ENCODE results near the gene SLC52A1. TPM values are rescaled to one million over a fixed set of nuclear protein-coding genes. Genes with fewer than 3 reads are reported as not detected.

The SLC52A1 gene
- total and polyA plus RNA-seq, 8 donors: 0.13 to 0.73 (median 0.28) TPM

GRCh38 chr17:4987767-4988567 is 47.3 kb downstream of the SLC52A1 start:
- TF ChIP-seq CTCF (IDR thresholded peaks at IDR 0.05): no peak
- H3K9me3 ChIP-seq: no peaks in the 10 kb centered on the region
- peaks cover 0 to 17% of the 10 kb centered on the region in 2 donors for H3K36me3 ChIP-seq
- H3K27ac ChIP-seq: peak overlapping the region; percentile 94
- DNase-seq: no peak
- H3K4me1 ChIP-seq: peaks cover 17 to 34% of the 10 kb centered on the region in 2 donors
- peak overlapping the region; percentile 94 to 98 for H3K4me3 ChIP-seq
- peak; percentile 4 for ATAC-seq
- H3K27me3 ChIP-seq: no peaks in the 10 kb centered on the region
- intact Hi-C loops (cut with DNase I): loop anchor here in 1 of 2 donors (10.0 kb wide), 1 partner anchor 77 kb away; no protein-coding TSS in a partner anchor

GRCh38 chr17:4986951-4987766 is 48.1 kb downstream of the SLC52A1 start, which contains the start of gene CAMTA2:
Gene CAMTA2 (minus strand): TSS chr17:4987675. CDS start chr17:4986222, 1,453 bp downstream.
- Histone ChIP-seq H3K4me3 (peak within 1 kb of the TSS; percentile 94 to 98), H3K4me1 (peaks cover 17 to 42% of the 10 kb centered on the region in 2 donors), H3K36me3 (peaks cover 0 to 26% of the 10 kb centered on the region in 2 donors), H3K27ac (peak within 1 kb of the TSS; percentile 94), H3K9me3 (no peaks in the 10 kb centered on the region), H3K27me3 (no peaks in the 10 kb centered on the region)
- peak; percentile 82 to 99 (median 88) for DNase-seq
- intact Hi-C loops (cut with DNase I): loop anchor here in 1 of 2 donors (10.0 kb wide), 1 partner anchor 78 kb away; no protein-coding TSS in a partner anchor
- peak; percentile 94 for ATAC-seq
- TF ChIP-seq CTCF (IDR thresholded peaks at IDR 0.05): peak; percentile 69 to 72

- intact Hi-C loops (cut with DNase I): loop anchor here in 1 of 2 donors (10.0 kb wide), 1 partner anchor 78 kb away; no protein-coding TSS in a partner anchor
Measured at GRCh38 chr17:4986403-4986802, 48.8 kb downstream of the SLC52A1 start.

More at GRCh38 chr17:4986403-4986802, 48.8 kb downstream of the SLC52A1 start:
- Histone ChIP-seq H3K4me3 (peak overlapping the region; percentile 94 to 98), H3K9me3 (no peaks in the 10 kb centered on the region), H3K36me3 (peaks cover 0 to 33% of the 10 kb centered on the region in 2 donors), H3K27me3 (no peaks in the 10 kb centered on the region), H3K4me1 (peaks cover 17 to 49% of the 10 kb centered on the region in 2 donors), H3K27ac (peak overlapping the region; percentile 94)
- ATAC-seq (peak; percentile 5), DNase-seq (no peak)
- no peak for TF ChIP-seq CTCF (IDR thresholded peaks at IDR 0.05)

Other genes starting within 250 kb of the SLC52A1 start
- 1 to 10 TPM; 2.1 to 6.0 TPM for gene VMO1, start 249.1 kb downstream of the SLC52A1 start, total RNA-seq
- 1 to 10 TPM in 1 of 6 donors, under 1 TPM in 5; 0.22 to 1.0 (median 0.34) TPM for gene VMO1, start 249.1 kb downstream of the SLC52A1 start, polyA plus RNA-seq (ENCODE audit: insufficient read length in 6 of 6)
- not detected for gene GLTPD2, start 246.5 kb downstream of the SLC52A1 start, total RNA-seq
- 1 to 10 TPM in 3 of 6 donors, under 1 TPM in 3; 0.59 to 1.5 (median 0.99) TPM for gene GLTPD2, start 246.5 kb downstream of the SLC52A1 start, polyA plus RNA-seq (ENCODE audit: insufficient read length in 6 of 6)
- 100 to 1,000 TPM; 102 to 129 TPM for gene PSMB6, start 239.3 kb downstream of the SLC52A1 start, total RNA-seq
- 100 to 1,000 TPM in 3 of 6 donors, 10 to 100 TPM in 3; 91.9 to 113 (median 99.6) TPM for gene PSMB6, start 239.3 kb downstream of the SLC52A1 start, polyA plus RNA-seq (ENCODE audit: insufficient read length in 6 of 6)
- 10 to 100 TPM; 30.0 to 34.7 TPM for gene PLD2, start 228.3 kb downstream of the SLC52A1 start, total RNA-seq
- gene PLD2, start 228.3 kb downstream of the SLC52A1 start, polyA plus RNA-seq (ENCODE audit: insufficient read length in 6 of 6): 10 to 100 TPM; 57.5 to 70.0 (median 61.8) TPM
- gene MINK1, start 202.1 kb downstream of the SLC52A1 start, total RNA-seq: 10 to 100 TPM; 84.1 to 85.4 TPM
- gene MINK1, start 202.1 kb downstream of the SLC52A1 start, polyA plus RNA-seq (ENCODE audit: insufficient read length in 6 of 6): 10 to 100 TPM; 53.5 to 77.7 (median 64.0) TPM
- gene C17orf107, start 135.9 kb downstream of the SLC52A1 start, total RNA-seq: 1 to 10 TPM; 2.0 to 5.3 TPM
- gene C17orf107, start 135.9 kb downstream of the SLC52A1 start, polyA plus RNA-seq (ENCODE audit: insufficient read length in 6 of 6): 1 to 10 TPM in 2 of 6 donors, under 1 TPM in 4; 0.63 to 1.5 (median 0.82) TPM
- 1 to 10 TPM; 2.9 to 4.9 TPM for gene CHRNE, start 132.3 kb downstream of the SLC52A1 start, total RNA-seq
- 1 to 10 TPM in 1 of 6 donors, under 1 TPM in 5; 0.56 to 1.5 (median 0.83) TPM for gene CHRNE, start 132.3 kb downstream of the SLC52A1 start, polyA plus RNA-seq (ENCODE audit: insufficient read length in 6 of 6)
- under 1 TPM; 0.31 to 0.96 TPM for gene GP1BA, start 103.1 kb downstream of the SLC52A1 start, total RNA-seq
- 1 to 10 TPM; 2.8 to 3.7 (median 3.5) TPM for gene GP1BA, start 103.1 kb downstream of the SLC52A1 start, polyA plus RNA-seq (ENCODE audit: insufficient read length in 6 of 6)
- gene SLC25A11, start 95.4 kb downstream of the SLC52A1 start, total RNA-seq: 10 to 100 TPM; 58.6 to 70.5 TPM
- 10 to 100 TPM; 38.4 to 56.2 (median 46.9) TPM for gene SLC25A11, start 95.4 kb downstream of the SLC52A1 start, polyA plus RNA-seq (ENCODE audit: insufficient read length in 6 of 6)
- gene RNF167, start 95.2 kb downstream of the SLC52A1 start, total RNA-seq: 100 to 1,000 TPM; 102 to 108 TPM
- gene RNF167, start 95.2 kb downstream of the SLC52A1 start, polyA plus RNA-seq (ENCODE audit: insufficient read length in 6 of 6): 100 to 1,000 TPM; 101 to 126 (median 119) TPM
- gene PFN1, start 86.9 kb downstream of the SLC52A1 start, total RNA-seq: 100 to 1,000 TPM; 619 to 987 TPM
- gene PFN1, start 86.9 kb downstream of the SLC52A1 start, polyA plus RNA-seq (ENCODE audit: insufficient read length in 6 of 6): 100 to 1,000 TPM; 337 to 506 (median 415) TPM
- 10 to 100 TPM; 15.0 to 15.9 TPM for gene ENO3, start 84.3 kb downstream of the SLC52A1 start, total RNA-seq
- 10 to 100 TPM; 10.7 to 22.4 (median 15.6) TPM for gene ENO3, start 84.3 kb downstream of the SLC52A1 start, polyA plus RNA-seq (ENCODE audit: insufficient read length in 6 of 6)
- 10 to 100 TPM; 47.2 to 59.3 TPM for gene SPAG7, start 67.6 kb downstream of the SLC52A1 start, total RNA-seq
- gene SPAG7, start 67.6 kb downstream of the SLC52A1 start, polyA plus RNA-seq (ENCODE audit: insufficient read length in 6 of 6): 10 to 100 TPM; 73.4 to 78.6 (median 75.2) TPM
- 10 to 100 TPM; 51.3 to 64.9 TPM for gene CAMTA2, start 47.8 kb downstream of the SLC52A1 start, total RNA-seq
- gene CAMTA2, start 47.8 kb downstream of the SLC52A1 start, polyA plus RNA-seq (ENCODE audit: insufficient read length in 6 of 6): 10 to 100 TPM; 28.6 to 40.8 (median 33.3) TPM
- gene INCA1, start 37.9 kb downstream of the SLC52A1 start, total RNA-seq: 1 to 10 TPM; 1.0 to 2.4 TPM
- gene INCA1, start 37.9 kb downstream of the SLC52A1 start, polyA plus RNA-seq (ENCODE audit: insufficient read length in 6 of 6): 10 to 100 TPM in 2 of 6 donors, 1 to 10 TPM in 4; 8.1 to 11.5 (median 9.1) TPM
- gene KIF1C, start 37.5 kb downstream of the SLC52A1 start, total RNA-seq: 100 to 1,000 TPM; 205 to 239 TPM
- gene KIF1C, start 37.5 kb downstream of the SLC52A1 start, polyA plus RNA-seq (ENCODE audit: insufficient read length in 6 of 6): 10 to 100 TPM; 48.9 to 75.0 (median 65.9) TPM
- 1 to 10 TPM; 4.9 to 5.7 TPM for gene ZFP3, start 43.0 kb upstream of the SLC52A1 start, total RNA-seq
- 10 to 100 TPM in 1 of 6 donors, 1 to 10 TPM in 5; 8.7 to 10.3 (median 9.5) TPM for gene ZFP3, start 43.0 kb upstream of the SLC52A1 start, polyA plus RNA-seq (ENCODE audit: insufficient read length in 6 of 6)
- 10 to 100 TPM in 1 of 2 donors, 1 to 10 TPM in 1; 7.7 to 12.5 TPM for gene ZNF232, start 76.5 kb upstream of the SLC52A1 start, total RNA-seq
- gene ZNF232, start 76.5 kb upstream of the SLC52A1 start, polyA plus RNA-seq (ENCODE audit: insufficient read length in 6 of 6): 10 to 100 TPM; 16.9 to 50.6 (median 42.3) TPM
- under 1 TPM; 0.15 to 0.21 TPM for gene USP6, start 80.6 kb upstream of the SLC52A1 start, total RNA-seq
- 10 to 100 TPM in 3 of 6 donors, 1 to 10 TPM in 3; 2.0 to 16.5 (median 11.4) TPM for gene USP6, start 80.6 kb upstream of the SLC52A1 start, polyA plus RNA-seq (ENCODE audit: insufficient read length in 6 of 6)
- 1 to 10 TPM; 6.5 to 7.1 TPM for gene ZNF594, start 156.4 kb upstream of the SLC52A1 start, total RNA-seq
- 10 to 100 TPM; 18.7 to 22.5 (median 19.3) TPM for gene ZNF594, start 156.4 kb upstream of the SLC52A1 start, polyA plus RNA-seq (ENCODE audit: insufficient read length in 6 of 6)
- 10 to 100 TPM in 1 of 2 donors, 1 to 10 TPM in 1; 8.8 to 20.0 TPM for gene SCIMP, start 199.4 kb upstream of the SLC52A1 start, total RNA-seq
- 1 to 10 TPM; 1.7 to 3.5 (median 2.2) TPM for gene SCIMP, start 199.4 kb upstream of the SLC52A1 start, polyA plus RNA-seq (ENCODE audit: insufficient read length in 6 of 6)
- gene RABEP1, start 246.9 kb upstream of the SLC52A1 start, total RNA-seq: 10 to 100 TPM; 37.0 to 44.2 TPM
- 10 to 100 TPM; 52.3 to 60.1 (median 56.7) TPM for gene RABEP1, start 246.9 kb upstream of the SLC52A1 start, polyA plus RNA-seq (ENCODE audit: insufficient read length in 6 of 6)